Stomach (tissue), 4 donors: ENCODE measurements around the gene AKAP13.

Experiments
- CTCF ChIP-seq, 7 experiments: fragments of 450-650 bp in 4 of 7; fragments of 200-600 bp in 3 of 7; sonication (generic) in 3 of 7; IDR thresholded peaks; one replicate each; pipeline ENCODE4 v1.5.1; 2016 to 2019; ENCODE audit warnings: antibody characterized with exemption in 7 of 7, control low read depth in 2 of 7, mild to moderate bottlenecking in 1 of 7
- POLR2AphosphoS5 ChIP-seq, 3 donors: sonication (generic); formaldehyde crosslinking; IDR thresholded peaks; one replicate each; pipeline ENCODE4 v1.6.1; 2016; ENCODE audit warnings: antibody characterized with exemption in 3 of 3

- TF ChIP-seq POLR2AphosphoS5 (IDR thresholded peaks at IDR 0.05) (no peak), CTCF (IDR thresholded peaks at IDR 0.05) (no peak)
Observed at GRCh38 chr15:85760531-85761371, 380.3 kb downstream of the AKAP13 start.
